HG03060 (cell line): ENCODE data around the gene MYO3B.
"Not testable (repeated sequence)": the region's sequence is repeated elsewhere in the genome, so short reads cannot be mapped to it uniquely, and the experiment has no call there.

Experiments
- ATAC-seq: cut with Tn5 transposase; IDR thresholded peaks from one replicate; pipeline ENCODE4 v1.9.1; 2021; ENCODE audit warnings: low read depth, moderate number of reproducible peaks; ENCODE audit not compliant: unreplicated experiment

The MYO3B gene

DNA sequence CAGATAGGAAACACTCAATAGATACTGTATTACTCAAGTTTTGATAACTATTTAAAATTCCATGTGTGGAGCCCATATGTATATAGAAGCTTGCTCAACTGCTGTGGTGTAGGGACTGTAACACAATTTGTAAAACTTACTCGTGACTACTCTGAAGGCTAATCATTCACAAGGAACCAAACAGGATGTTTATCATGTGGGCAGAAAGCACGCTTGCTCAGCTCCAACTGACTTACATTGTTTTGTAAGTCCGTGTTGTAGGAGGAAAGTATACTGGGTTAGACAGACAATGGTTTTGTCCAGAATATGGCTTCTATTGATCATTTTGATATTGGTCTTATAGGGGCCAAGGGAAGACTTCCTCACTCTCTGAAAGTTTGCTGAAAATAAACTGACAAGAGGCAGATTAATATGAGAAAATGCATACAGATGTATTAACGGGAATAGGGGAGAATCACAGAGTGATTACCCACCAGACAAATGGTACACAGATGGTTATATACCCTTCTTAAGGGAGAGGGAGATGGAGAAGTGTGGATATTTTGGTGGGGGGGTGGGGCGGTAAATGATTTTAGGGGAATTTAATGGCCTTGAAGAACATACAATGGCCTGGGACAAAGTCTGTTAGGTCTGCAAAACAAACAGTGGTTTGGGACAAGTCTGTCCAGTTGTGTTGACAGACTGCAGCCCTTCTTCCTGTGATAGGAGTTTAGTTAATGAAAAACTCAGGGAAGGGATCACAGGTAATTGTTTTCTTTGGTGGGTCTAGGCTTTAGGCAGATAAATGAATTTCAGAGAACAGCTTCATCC lies 277.9 kb downstream of the MYO3B start:
- ATAC-seq: no peak

- no peak for ATAC-seq
Observed at GRCh38 chr2:170456914-170457313, 279.0 kb downstream of the MYO3B start.

GRCh38 chr2:170457742-170458141 lies 279.8 kb downstream of the MYO3B start:
- ATAC-seq: no peak

GRCh38 chr2:170461889-170462288 lies 283.9 kb downstream of the MYO3B start:
- ATAC-seq: no peak

GRCh38 chr2:170462433-170463205 lies 284.7 kb downstream of the MYO3B start:
- ATAC-seq: no peak

DNA sequence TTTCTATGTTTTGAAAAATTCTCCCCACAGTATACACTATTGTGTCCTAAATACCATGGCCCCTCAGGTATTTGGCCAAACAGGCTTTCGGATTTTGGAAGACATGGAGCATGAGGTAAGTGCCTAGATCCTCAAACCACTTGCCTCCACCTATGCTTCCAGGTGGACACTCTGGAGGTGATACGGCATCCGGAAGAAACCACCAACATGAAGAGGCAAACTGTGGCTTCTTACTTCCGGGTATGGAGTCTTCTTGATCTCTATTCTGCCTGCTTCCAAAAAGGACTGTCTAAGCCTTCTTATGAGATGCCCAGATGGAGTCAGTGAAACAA lies 285.2 kb downstream of the MYO3B start:
- no peak for ATAC-seq

DNA sequence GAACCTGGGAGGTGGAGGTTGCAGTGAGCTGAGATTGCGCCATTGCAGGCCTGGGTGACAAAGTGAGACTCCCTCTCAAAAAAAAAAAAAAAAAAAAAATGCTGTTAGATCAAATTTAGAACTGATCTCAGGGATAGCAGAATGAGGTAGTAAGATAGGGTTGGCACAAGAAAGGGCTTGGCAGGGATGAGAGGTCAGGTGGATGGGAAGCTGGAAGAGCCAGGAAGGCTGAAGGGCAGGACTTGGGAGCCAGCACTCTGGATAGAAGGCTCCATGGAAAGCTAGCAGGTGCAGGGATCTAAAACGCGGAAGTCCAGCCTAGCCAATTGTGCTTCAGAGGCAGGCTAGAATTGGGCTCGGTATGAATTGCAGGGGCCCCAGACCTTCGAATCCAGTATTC lies 286.3 kb downstream of the MYO3B start:
- no peak for ATAC-seq

GRCh38 chr2:170465241-170465640 lies 287.3 kb downstream of the MYO3B start:
- no peak for ATAC-seq

DNA sequence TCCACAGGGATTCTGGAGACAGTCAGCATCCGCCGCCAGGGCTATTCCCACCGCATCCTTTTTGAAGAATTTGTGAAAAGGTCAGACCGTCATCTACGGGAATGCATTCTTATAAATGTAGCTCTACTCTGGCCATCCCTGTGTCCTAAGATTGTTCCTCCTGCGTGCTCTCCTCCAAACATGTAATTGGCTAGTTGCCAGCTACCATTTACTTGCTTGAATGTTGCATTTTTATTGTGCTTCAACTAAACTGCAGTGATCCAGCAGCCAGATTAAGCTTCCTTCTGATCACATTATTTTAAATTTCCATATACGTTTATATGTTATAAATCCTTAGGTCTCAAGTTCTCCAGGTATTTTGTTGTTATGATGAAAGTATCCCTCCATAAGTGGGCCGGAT lies 288.7 kb downstream of the MYO3B start:
- ATAC-seq: no peak

DNA sequence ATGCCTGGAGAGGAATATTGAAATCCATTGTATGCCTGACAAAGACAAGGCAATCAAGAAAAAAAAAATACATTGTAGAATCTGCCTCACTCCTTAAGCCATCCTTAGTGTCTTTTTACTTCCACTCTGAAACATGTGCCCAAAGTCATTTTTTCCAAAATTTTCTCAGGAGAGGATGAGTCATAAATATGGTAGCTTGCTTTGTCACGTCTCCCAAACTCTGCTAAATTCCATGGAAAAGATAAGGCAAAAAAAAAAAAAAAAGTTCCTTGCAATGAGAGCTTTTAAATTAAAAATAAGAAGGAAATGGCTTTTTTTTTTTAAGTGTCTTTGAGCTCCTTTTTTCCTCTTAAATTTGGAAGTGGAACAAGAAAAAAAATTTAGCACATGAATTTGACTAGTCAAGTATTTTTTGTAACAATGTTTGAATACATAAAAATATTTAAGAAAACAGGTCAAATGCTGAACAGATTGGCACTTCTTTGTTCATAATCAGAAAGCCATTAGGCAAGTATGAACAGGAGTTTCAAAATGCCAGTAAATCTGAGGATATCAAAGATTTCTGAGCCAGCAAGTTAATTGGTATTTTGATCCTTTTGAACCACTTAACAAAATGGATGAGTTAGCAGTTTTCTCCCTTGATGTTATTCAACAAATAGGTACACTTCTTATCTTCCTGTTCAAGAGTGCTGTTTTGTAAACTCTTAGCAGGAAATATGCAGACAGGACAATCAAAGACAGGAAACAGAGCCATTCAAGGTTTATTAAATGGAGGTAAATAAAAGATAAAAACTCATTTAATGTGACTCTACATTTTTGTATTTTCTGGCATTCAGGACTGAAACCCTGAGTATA lies 289.8 kb downstream of the MYO3B start:
- no peak for ATAC-seq

DNA sequence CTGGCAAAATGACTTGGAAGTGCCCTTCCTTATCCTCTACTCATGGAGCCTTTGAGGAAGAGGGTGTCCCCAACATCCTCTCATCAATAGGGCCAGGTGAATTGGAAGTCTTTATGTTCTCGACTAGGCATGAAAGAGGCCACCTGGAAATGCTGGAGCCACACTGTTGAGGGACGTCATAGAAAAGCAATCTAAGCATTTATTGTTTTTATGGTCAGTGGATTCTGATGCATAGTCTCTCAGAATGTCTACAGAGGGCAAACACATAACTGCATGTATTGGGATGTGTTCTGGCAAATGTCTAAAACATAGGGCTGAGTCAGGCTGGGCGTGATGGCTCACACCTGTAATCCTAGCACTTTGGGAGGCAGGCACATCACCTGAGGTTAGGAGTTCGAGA lies 290.6 kb downstream of the MYO3B start:
- no peak for ATAC-seq

DNA sequence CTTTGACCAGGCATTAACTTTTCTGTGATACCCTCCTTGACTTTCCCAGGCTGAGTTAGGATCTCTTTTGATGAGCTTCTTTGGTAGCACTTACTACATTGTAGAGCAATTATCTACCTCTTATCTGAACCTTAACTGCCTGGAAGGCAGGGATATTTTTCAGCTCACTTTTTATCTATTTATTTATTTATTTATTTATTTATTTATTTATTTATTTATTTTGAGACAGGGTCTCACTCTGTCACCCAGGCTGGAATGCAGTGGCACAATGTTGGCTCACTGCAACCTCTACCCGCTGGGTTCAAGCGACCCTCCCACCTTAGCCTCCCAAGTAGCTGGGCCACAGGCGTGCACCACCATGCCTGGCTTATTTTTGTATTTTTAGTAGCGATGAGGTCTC lies 294.6 kb downstream of the MYO3B start:
- not testable (repeated sequence) for ATAC-seq

DNA sequence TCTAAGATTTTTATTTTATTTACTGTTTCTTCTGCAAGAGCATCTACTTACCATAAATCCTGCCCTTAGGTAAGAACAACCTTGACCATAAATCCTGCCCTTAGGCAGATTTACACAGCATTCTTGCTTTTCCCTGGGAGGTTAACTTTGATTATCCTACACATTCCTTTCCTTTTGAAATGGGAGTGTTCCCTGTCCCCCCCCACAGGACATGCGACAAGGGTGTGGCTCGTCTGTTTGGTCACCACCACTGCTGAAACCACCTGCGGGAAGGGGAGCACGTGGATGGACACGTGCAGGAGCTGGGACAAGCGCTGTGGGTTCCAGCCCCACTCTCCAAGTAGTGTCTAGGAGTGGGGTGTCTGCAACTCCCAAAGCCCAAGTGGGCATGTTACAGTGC lies 297.9 kb downstream of the MYO3B start:
- ATAC-seq: no peak

DNA sequence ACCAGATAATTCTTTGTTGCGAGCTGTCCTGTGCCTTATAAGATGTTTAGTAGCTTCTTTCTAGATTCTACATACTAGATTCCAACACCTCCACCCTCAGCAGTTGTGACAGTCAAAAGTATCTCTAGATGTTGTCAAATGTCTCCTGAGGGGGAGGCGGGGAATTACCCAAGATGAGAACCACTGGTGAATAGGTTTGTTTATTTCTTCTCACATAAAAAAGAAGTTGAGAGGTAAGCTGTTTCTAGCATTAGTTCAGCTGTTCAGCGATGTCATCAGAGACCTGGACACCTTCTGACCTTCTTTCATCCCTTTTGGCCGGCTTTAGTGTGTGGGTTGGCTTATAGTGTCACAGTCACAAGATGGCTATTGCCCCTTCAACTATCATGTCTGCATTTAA lies 299.7 kb downstream of the MYO3B start:
- no peak for ATAC-seq

DNA sequence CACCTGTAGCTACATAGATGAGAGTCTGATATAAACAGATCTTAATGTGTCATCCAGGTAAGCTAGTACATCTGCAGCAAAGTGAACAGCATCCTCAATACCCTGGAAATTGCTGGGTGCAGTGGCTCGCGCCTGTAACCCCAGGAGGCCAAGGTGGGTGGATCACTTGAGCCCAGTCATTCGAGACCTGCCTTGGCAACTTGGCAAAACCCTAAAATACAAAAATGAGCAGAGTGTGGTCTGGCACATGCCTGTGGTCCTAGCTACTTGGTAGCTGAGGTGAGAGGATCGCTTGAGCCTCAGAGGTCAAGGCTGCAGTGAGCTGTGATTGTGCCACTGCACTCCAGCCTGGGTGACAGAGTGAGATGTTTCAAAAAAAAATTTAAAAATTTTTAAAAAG lies 303.3 kb downstream of the MYO3B start:
- no peak for ATAC-seq

DNA sequence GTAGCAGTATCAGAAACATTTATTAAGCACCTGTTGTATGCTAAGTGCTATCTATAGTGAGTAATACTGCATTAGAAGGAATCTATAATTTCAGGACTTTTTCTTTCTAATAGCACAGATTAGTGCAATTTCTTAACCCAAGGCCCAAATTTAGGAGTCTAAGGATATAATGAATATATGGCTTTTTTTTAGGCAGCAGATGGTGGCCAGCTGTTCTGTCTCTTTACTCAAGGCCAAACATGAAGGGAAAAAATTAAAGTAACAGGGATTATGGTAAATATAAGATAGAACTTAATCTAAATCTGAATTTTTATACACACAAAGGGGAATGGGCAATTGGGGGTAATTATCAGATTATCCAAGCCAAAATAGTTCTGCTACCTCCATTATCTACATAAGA lies 306.6 kb downstream of the MYO3B start:
- ATAC-seq: no peak

DNA sequence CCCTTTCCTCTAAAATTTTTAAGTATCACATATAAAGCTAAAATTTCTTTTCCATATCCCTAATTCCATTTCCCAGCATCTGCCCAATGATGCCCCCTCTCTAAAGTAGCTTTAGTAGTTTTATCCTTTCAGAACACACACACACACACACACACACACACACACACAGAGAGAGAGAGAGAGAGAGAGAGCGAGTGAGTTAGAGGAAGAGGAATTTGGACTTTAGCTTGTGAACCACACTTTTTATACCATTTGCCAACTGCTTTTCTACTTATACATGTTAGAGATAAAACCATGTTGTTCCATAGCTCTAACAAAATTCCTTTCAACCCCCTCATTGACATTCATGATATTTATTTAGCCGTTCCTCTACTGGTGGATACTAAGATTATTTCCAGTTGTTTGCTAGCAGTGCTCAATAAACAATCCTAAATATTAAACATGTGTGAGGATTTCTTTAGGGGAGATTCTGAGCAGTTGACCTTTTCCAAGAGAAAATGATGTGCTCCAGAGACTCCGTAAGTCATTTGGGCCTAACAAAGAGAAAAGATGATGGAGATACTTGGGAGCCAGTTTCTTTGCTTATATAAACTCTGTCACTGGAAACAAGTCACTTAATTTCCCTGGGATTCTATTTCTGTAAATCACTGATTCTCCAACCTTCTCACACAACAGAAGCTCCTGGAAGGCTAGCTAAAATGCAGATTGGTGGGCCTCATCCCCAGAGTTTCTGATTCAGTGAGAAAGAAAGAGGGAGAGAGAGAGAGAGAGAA lies 307.5 kb downstream of the MYO3B start:
- ATAC-seq: no peak

GRCh38 chr2:170486730-170487129 lies 308.8 kb downstream of the MYO3B start:
- ATAC-seq: no peak

- ATAC-seq: no peak
Observed at GRCh38 chr2:170488807-170489206, 310.9 kb downstream of the MYO3B start.

GRCh38 chr2:170492010-170492409 lies 314.1 kb downstream of the MYO3B start:
- no peak for ATAC-seq
